Ovary (tissue), 9 donors: ENCODE measurements around the gene ZER1. TPM values are rescaled to one million over a fixed set of nuclear protein-coding genes. Genes with fewer than 3 reads are reported as not detected.

Experiments
- DNase-seq, 5 donors: peaks; one replicate each; pipeline ENCODE4 v3.0.0-alpha.2; 2019 to 2020
- H3K27ac ChIP-seq, 2 donors: fragments of 200-600 bp; one replicate each; pipeline versions ENCODE4 v1.5.1 to v1.8.0; 2019 to 2022
- H3K27me3 ChIP-seq: fragments of 200-600 bp; one replicate; pipeline ENCODE4 v1.8.0; 2022
- H3K36me3 ChIP-seq: fragments of 200-600 bp; sonication (generic); one replicate; pipeline ENCODE4 v1.5.1; 2019
- H3K4me1 ChIP-seq: one replicate; pipeline ENCODE4 v1.8.1; 2013; ENCODE audit warnings: mild to moderate bottlenecking, moderate library complexity; ENCODE audit not compliant: insufficient read depth
- H3K4me3 ChIP-seq: fragments of 200-600 bp; sonication (generic); one replicate; pipeline ENCODE4 v1.5.1; 2017
- H3K9me3 ChIP-seq, 2 donors: fragments of 200-600 bp in 1 of 2; sonication (generic) in 1 of 2; one replicate each; pipeline versions ENCODE4 v1.5.1 to v1.8.1; 2013 to 2019; ENCODE audit warnings: mild to moderate bottlenecking in 1 of 2, moderate library complexity in 1 of 2
- CTCF ChIP-seq, 3 donors: fragments of 450-650 bp in 2 of 3; fragments of 200-600 bp in 1 of 3; IDR thresholded peaks; one replicate each; pipeline versions ENCODE4 v1.5.1 to v1.8.0; 2016 to 2022; ENCODE audit warnings: antibody characterized with exemption in 3 of 3, mild to moderate bottlenecking in 1 of 3
- EP300 ChIP-seq: sonication (generic); formaldehyde crosslinking; IDR thresholded peaks from one replicate; pipeline ENCODE4 v1.6.1; 2017; ENCODE audit warnings: antibody characterized with exemption
- POLR2A ChIP-seq: fragments of 450-650 bp; IDR thresholded peaks from one replicate; pipeline ENCODE4 v1.6.1; 2017; ENCODE audit warnings: antibody characterized with exemption, mild to moderate bottlenecking, moderate library complexity
- WGBS, 3 donors: extraction: QIAGEN DNeasy Blood & Tissue Kit in 1 of 3; methylation state at CpG; one replicate each; pipeline versions ENCODE4 v1.1.5 to v1.1.7; 2013 to 2017; 5-methylcytosine and 5-hydroxymethylcytosine counted together
- intact Hi-C, 4 donors: fragments of 100-400 bp; cut with DNase I; formaldehyde crosslinking; loops; one replicate each; pipeline versions ENCODE4 v1.11.0 to v1.15.1; 2022 to 2023
- polyA plus RNA-seq, 2 donors: library from polyadenylated mRNA; stranded (reverse); fragments of 200-250 nt in 1 of 2; fragments of 350-450 nt in 1 of 2; fragmentation: Illumina TruSeq in 1 of 2; extraction: RNeasy Lipid Tissue Mini Kit (QIAGEN cat#74804) in 1 of 2; gene quantifications; one replicate each; pipeline ENCODE4 v1.2.3, GENCODE V29; 2013 to 2014
- total RNA-seq, 7 donors: library from RNA; depleted of rRNA in 2 of 7; stranded (reverse); fragments of >200 nt in 2 of 7; fragmentation: NEBNext Ultra II Directional in 3 of 7; extraction: Animal tissue kit (Norgen Biotek cat#: 25700) in 3 of 7; gene quantifications; one replicate each; pipeline versions ENCODE4 v1.1.0 to v1.2.4, GENCODE V29; 2016 to 2023
- donor health status: DM: no; HTN: no; CAD: no; lungs with moderate emphysema.
- donor health status: DM: no; HTN: no; CAD: no.
- donor health status: Bipolar disorder and iron deficiency.
- donor health status: DM: yes; HTN: yes; CAD: no.
- donor health status: DM: no; HTN: no; CAD: no.
- donor health status: DM: yes; HTN: yes; CAD: no.

Gene ZER1
- total and polyA plus RNA-seq, 9 donors = 16.3 to 46.1 (median 34.0) TPM

GRCh38 chr9:128774804-128775203 is 3.1 kb upstream of the ZER1 start:
- TF ChIP-seq POLR2A (no peak), EP300 (no peak), CTCF (IDR thresholded peaks at IDR 0.05) (no peak)
- Histone ChIP-seq H3K4me3 (no peak overlapping the region), H3K9me3 (no peaks in the 10 kb centered on the region), H3K27ac (no peak overlapping the region), H3K27me3 (no peaks in the 10 kb centered on the region), H3K4me1 (no peaks in the 10 kb centered on the region), H3K36me3 (no peaks in the 10 kb centered on the region)
- DNase-seq = no peak
- intact Hi-C loops = no loop called here
- 86 to 100% (median 87%) methylated on average over 1 of the region's 1 CpG for WGBS, 3 donors

- H3K9me3 ChIP-seq = no peaks in the 10 kb centered on the region
- TF ChIP-seq CTCF (IDR thresholded peaks at IDR 0.05) (no peak), POLR2A (no peak), EP300 (no peak)
- no peaks in the 10 kb centered on the region for H3K27me3 ChIP-seq
- 79 to 87% (median 84%) methylated on average over 5 of the region's 5 CpGs for WGBS, 3 donors
- DNase-seq = no peak
- no peak overlapping the region for H3K27ac ChIP-seq
- no peak overlapping the region for H3K4me3 ChIP-seq
- H3K36me3 ChIP-seq = no peaks in the 10 kb centered on the region
- H3K4me1 ChIP-seq = no peaks in the 10 kb centered on the region
- intact Hi-C loops = loop anchor here in 1 of 4 donors (2.0 kb wide), 1 partner anchor 14 kb away; the partner anchor contains the start of gene TBC1D13
Observed at GRCh38 chr9:128773049-128773448, 1.3 kb upstream of the ZER1 start.

GRCh38 chr9:128771094-128771721 is 519 bp downstream of the ZER1 start:
- Histone ChIP-seq H3K27me3 (no peaks in the 10 kb centered on the region), H3K36me3 (no peaks in the 10 kb centered on the region), H3K27ac (peak overlapping the region; percentile 47 to 88), H3K4me1 (no peaks in the 10 kb centered on the region), H3K9me3 (no peaks in the 10 kb centered on the region), H3K4me3 (peak overlapping the region; percentile 86)
- TF ChIP-seq POLR2A (no peak), EP300 (no peak), CTCF (IDR thresholded peaks at IDR 0.05) (no peak)
- WGBS, 3 donors = 0 to 1% (median 1%) methylated on average over 25 to 28 of the region's 28 CpGs
- intact Hi-C loops = no loop called here
- DNase-seq = no peak

- intact Hi-C loops = no loop called here
- Histone ChIP-seq H3K27ac (peak overlapping the region; percentile 47 to 88), H3K4me3 (peak overlapping the region; percentile 86), H3K27me3 (no peaks in the 10 kb centered on the region), H3K36me3 (no peaks in the 10 kb centered on the region), H3K4me1 (no peaks in the 10 kb centered on the region), H3K9me3 (no peaks in the 10 kb centered on the region)
- TF ChIP-seq POLR2A (no peak), CTCF (IDR thresholded peaks at IDR 0.05) (no peak), EP300 (no peak)
- DNase-seq = no peak
- 52 to 68% (median 56%) methylated on average over 11 of the region's 11 CpGs for WGBS, 3 donors
Observed at GRCh38 chr9:128770286-128771030, 1.3 kb downstream of the ZER1 start.
